SK-N-SH (cell line): ENCODE measurements around the gene RAD52.

Experiments used
- RFX5 ChIP-seq: IDR thresholded peaks from 2 replicates; pipeline ENCODE4 v1.6.1; 2012; ENCODE audit warnings: mild to moderate bottlenecking, improper control_type of control experiment, low read length
- TEAD4 ChIP-seq: IDR thresholded peaks from 2 replicates; pipeline ENCODE4 v1.4.0; 2012; ENCODE audit warnings: mild to moderate bottlenecking, borderline replicate concordance; ENCODE audit not compliant: insufficient read depth
- TF ChIP-seq, protein P1 (sequence below): IDR thresholded peaks from 2 replicates; pipeline ENCODE4 v1.4.0; 2012; ENCODE audit warnings: low read depth
- TF ChIP-seq, protein P2 (sequence below): fragments of 200-600 bp; sonication (generic); IDR thresholded peaks from 2 replicates; pipeline ENCODE4 v1.6.1; 2017; ENCODE audit warnings: antibody characterized with exemption, mild to moderate bottlenecking, moderate library complexity

DNA sequence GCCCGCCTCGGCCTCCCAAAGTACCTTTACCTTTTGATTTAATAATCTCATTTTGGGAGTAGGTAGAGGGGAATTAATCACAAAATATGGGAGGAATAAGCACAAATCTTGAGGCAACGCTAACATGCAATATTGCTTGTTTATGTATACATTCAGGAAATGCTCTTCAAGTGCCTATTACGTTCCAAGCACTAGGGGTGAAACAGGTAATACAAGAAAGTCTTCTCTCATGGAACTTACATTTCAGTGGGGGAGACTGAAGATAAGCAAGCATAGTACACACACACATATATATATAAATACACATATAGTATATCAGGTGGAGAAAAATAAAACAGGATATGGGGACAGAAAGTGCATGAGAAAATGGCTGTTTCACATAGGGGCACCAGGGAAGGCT is 22.5 kb upstream of the RAD52 start:
- TF ChIP-seq, protein P1, sequence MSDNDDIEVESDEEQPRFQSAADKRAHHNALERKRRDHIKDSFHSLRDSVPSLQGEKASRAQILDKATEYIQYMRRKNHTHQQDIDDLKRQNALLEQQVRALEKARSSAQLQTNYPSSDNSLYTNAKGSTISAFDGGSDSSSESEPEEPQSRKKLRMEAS: no peak
- TF ChIP-seq, protein P2, sequence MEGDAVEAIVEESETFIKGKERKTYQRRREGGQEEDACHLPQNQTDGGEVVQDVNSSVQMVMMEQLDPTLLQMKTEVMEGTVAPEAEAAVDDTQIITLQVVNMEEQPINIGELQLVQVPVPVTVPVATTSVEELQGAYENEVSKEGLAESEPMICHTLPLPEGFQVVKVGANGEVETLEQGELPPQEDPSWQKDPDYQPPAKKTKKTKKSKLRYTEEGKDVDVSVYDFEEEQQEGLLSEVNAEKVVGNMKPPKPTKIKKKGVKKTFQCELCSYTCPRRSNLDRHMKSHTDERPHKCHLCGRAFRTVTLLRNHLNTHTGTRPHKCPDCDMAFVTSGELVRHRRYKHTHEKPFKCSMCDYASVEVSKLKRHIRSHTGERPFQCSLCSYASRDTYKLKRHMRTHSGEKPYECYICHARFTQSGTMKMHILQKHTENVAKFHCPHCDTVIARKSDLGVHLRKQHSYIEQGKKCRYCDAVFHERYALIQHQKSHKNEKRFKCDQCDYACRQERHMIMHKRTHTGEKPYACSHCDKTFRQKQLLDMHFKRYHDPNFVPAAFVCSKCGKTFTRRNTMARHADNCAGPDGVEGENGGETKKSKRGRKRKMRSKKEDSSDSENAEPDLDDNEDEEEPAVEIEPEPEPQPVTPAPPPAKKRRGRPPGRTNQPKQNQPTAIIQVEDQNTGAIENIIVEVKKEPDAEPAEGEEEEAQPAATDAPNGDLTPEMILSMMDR: no peak
- no peak for TF ChIP-seq TEAD4
- TF ChIP-seq RFX5: no peak
